Panc1 (cell line): ENCODE measurements around the gene TSPO2.

ENCODE experiments used
- POLR2AphosphoS5 ChIP-seq: IDR thresholded peaks from 2 replicates; pipeline ENCODE4 v1.6.1; 2012; ENCODE audit warnings: mild to moderate bottlenecking, low read depth, low read length, moderate library complexity
- TCF7L2 ChIP-seq: IDR thresholded peaks from 2 replicates; pipeline ENCODE4 v1.6.1; 2011; ENCODE audit warnings: mild to moderate bottlenecking, low read depth, low read length, inconsistent platforms
- TF ChIP-seq, protein P1 (sequence below): fragments of 450-650 bp; IDR thresholded peaks from 2 replicates; pipeline ENCODE4 v1.5.1; 2017; ENCODE audit warnings: mild to moderate bottlenecking

DNA sequence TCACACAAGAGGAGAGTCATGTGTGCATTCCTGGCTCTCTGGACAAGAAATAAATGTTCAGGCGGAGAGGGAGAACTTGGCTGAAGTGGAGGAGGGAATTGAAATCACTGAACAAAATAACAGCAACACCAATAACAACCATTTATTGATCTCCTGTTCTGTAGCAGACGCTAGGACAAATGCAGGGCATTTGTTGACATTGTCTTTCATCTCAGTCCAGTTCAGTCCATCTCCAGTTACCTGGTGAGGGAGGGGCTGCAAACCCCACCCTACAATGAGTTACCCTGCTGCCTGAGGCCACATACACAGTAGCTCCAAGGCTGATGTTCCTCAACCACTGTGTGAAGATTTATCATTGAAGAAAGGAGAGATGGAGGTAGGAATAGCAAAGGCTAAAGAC lies 30.6 kb upstream of the TSPO2 start:
- TF ChIP-seq, protein P1, sequence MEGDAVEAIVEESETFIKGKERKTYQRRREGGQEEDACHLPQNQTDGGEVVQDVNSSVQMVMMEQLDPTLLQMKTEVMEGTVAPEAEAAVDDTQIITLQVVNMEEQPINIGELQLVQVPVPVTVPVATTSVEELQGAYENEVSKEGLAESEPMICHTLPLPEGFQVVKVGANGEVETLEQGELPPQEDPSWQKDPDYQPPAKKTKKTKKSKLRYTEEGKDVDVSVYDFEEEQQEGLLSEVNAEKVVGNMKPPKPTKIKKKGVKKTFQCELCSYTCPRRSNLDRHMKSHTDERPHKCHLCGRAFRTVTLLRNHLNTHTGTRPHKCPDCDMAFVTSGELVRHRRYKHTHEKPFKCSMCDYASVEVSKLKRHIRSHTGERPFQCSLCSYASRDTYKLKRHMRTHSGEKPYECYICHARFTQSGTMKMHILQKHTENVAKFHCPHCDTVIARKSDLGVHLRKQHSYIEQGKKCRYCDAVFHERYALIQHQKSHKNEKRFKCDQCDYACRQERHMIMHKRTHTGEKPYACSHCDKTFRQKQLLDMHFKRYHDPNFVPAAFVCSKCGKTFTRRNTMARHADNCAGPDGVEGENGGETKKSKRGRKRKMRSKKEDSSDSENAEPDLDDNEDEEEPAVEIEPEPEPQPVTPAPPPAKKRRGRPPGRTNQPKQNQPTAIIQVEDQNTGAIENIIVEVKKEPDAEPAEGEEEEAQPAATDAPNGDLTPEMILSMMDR = no peak
- TF ChIP-seq TCF7L2 (no peak), POLR2AphosphoS5 (no peak)
